GM19468 (cell line): ENCODE data around the gene LRRTM4.

Source experiments
- ATAC-seq: cut with Tn5 transposase; IDR thresholded peaks from one replicate; pipeline ENCODE4 v1.9.1; 2021; ENCODE audit warnings: mild to moderate bottlenecking, moderate library complexity, moderate number of reproducible peaks; ENCODE audit not compliant: unreplicated experiment; ENCODE audit errors: extremely low read depth

Gene LRRTM4

DNA sequence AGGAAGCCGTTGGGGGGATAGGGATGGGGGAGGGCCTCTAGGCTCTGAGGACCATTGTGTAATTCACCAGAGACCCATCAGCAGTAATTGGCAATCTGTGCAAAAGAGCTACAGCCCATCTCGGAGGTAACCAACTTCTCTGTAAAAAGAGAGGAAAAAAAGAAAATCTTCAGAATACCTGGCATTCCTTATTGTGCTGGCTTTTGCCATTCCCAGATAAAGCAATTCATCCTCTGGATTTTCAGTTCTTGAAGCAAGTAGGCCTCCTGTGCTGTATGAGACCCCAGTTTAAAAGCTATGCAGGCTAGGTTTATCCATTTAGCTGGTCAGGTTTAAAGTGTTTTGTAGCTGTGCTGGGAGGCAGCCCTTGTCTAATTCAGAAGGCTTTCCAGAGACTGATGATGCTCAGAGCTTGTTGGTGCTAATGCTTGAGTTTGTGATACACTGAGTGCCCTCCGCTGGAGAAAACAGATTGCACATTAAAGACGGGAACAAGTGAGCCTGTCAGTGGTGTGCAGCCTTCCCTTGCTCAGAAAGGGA, at the start of gene LRRTM4:
Gene LRRTM4 (minus strand): TSS at position 446 of the 540 bp plus-strand sequence.
- ATAC-seq = no peak

GRCh38 chr2:77571545-77571944, 49.4 kb upstream of the LRRTM4 start:
- no peak for ATAC-seq

DNA sequence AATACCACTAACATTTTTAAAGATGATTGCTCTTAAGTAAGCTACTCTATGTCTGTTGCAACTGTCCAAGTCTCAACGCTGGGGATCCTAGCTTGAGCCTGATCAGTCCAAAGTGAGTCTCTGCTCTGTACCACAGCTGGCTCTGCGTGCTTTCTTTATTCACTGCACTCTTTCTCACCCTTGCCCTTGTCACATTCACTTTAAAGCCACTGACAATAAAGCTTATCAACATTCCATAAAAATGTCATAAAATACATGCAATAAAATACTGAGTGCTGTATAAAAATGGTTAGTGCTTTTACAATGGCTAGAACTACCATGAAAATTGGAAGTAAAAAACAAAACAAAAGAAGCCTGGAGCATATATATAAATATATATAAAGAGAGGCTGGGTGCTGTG, 45.5 kb upstream of the LRRTM4 start:
- ATAC-seq = no peak

GRCh38 chr2:77566582-77566981, 44.4 kb upstream of the LRRTM4 start:
- no peak for ATAC-seq

DNA sequence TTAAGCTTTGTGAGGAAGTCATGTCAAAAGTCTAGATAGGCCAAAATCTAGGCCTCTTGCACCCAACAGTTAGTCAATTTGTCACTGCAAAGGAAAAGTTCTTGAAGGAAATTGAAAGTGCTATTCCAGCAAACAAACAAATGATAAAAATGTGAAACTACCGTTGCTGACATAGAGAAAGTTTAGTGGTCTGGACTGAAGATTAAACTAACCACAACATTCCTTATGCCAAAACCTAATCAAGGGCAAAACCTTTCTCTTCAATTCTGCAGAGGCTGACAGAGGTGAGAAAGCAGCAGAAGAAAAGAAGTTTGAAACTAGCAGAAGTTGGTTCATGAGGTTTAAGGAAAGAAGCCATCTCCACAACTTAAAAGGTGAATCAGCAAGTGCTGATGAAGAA, 44.0 kb upstream of the LRRTM4 start:
- no peak for ATAC-seq

- no peak for ATAC-seq
Observed at GRCh38 chr2:77552956-77553355, 30.8 kb upstream of the LRRTM4 start.

GRCh38 chr2:77538031-77538430, 15.9 kb upstream of the LRRTM4 start:
- no peak for ATAC-seq

DNA sequence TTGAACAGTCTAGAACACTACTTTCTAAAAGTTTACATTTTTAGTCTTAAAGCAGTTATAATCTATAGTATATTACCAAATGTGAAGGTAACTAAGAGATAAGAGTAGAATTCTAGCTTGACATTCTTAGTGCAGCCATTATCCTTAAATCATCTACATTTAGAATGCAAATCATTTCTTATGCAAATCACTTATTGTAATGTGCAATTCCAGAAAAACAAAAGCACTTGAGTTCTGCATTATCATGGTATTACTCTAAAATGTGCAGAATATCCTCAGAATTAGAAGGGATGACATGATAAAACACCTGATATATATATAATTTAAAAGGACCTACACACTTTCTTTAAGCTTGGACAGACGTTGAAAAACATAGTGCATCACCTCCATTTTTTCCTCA, 712 bp upstream of the LRRTM4 start:
- no peak for ATAC-seq

- no peak for ATAC-seq
Observed at GRCh38 chr2:77521548-77521891, 656 bp downstream of the LRRTM4 start.

- no peak for ATAC-seq
Observed at GRCh38 chr2:77520641-77521547, 1.3 kb downstream of the LRRTM4 start.

DNA sequence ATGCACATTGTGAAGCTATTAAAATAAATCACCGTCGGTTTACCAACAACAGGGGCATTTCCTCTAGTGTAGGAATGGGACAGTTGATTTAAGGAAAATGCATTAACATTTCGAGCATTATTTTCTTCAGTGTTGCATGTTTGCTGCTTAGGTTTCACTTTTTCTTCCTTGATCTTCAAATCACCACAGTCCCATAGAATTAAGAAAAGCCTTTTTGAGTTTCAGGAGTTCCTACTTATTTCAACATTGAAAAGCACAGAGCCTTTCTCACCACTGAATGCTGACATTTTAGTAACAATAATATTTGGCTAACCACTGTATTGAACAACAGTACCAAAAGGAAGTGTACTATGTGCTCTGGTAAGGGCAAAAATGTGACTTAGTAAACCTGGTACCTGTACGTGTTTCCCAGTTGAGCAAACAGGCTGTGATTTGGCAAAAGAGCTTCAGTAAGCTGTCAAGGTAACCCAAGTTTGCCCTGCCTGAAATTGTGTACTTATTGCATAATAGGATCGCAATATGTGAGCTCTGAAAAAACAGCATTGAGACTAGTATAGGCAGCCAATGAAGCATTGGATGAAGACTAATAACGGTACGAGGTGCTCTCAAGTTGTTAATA, 2.2 kb downstream of the LRRTM4 start:
- no peak for ATAC-seq

DNA sequence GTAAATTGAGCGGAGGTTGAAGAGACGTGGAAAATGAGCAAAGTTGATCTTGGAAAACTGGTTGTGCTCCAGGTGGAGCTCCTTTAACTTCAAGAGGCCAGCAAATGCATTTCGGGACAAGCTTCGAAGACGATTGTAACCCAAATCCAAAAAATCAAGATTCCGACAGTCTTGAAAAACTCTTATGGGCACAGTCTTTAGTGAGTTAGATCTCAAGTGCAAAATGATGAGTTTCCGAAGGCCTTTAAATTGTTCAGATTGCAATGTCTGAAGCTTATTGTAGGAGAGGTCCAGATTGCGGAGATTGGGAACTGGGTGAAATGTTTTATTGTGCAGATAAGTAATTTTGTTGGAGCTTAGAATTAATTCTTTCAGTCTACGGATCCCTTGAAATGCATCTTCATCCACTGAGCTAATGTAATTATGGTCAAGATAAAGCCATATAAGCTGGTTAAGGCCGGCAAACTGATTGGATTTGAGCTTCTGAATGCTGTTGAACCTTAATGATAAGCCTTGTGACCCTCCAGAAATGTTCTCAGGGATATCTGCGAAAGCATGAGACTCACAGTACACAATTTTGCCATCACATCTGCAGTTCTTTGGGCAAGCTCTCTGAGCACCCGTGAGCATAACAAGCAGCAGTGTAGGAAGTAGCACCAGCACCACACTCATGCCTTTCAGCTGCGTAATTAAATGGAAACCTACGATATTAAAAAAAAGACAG, 2.9 kb downstream of the LRRTM4 start:
- ATAC-seq = no peak

DNA sequence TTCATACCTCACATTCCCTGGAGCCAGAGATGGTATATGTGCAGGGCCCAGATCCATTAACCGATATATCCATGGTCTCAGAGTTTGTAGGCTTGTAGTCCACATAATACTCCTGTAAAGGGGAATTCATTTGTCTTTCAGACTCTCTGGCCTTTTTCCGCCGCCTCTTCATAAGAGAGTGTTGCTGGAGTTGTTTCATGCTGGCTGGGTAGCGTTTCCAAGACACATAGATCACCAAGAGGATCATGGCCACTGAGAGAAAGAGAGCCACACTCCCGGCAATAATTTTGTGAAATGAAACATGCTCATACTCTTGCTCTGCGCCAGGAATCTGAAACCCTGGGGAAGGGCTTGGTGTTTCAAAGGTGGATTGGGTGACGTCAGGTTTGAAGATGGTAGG, 3.9 kb downstream of the LRRTM4 start:
- no peak for ATAC-seq

GRCh38 chr2:77513191-77513590, 9.0 kb downstream of the LRRTM4 start:
- ATAC-seq = no peak

GRCh38 chr2:77512507-77512906, 9.7 kb downstream of the LRRTM4 start:
- no peak for ATAC-seq

- no peak for ATAC-seq
Observed at GRCh38 chr2:77508511-77508910, 13.7 kb downstream of the LRRTM4 start.

DNA sequence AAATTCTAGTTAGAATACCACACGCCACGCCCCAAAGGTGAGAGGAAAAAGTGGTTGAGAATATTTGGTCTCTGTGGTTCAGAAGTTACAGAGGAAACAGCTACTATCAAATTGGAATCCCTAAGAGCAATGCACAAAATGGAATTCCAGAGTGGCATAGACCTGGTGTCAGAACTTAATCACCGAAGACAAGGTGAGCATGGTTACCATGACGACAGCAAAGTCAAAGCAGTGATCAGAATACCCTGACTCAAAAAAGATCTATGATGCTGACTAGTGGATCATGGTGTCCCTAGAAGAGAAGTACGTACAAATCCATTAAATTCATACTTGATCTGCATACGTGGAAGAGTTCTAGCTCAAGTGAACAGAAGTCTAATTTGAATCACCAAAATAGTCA, 14.5 kb downstream of the LRRTM4 start:
- no peak for ATAC-seq

- no peak for ATAC-seq
Observed at GRCh38 chr2:77488141-77488540, 34.0 kb downstream of the LRRTM4 start.

GRCh38 chr2:77487074-77487803, 34.9 kb downstream of the LRRTM4 start:
- no peak for ATAC-seq

GRCh38 chr2:77484026-77484425, 38.1 kb downstream of the LRRTM4 start:
- ATAC-seq = no peak
